ENCODE data around the gene HMHB1.
A peak's percentile ranks its signal among the peaks of the same experiment; 100 is the strongest.
"Not testable (repeated sequence)": the region's sequence is repeated elsewhere in the genome, so short reads cannot be mapped to it uniquely, and the experiment has no call there.

HMHB1 gene

GRCh38 chr5:143805861-143806260 lies 6.1 kb upstream of the HMHB1 start:
- no peak for DNase-seq

- DNase-seq = no peak
Measured at GRCh38 chr5:143806579-143806978, 5.4 kb upstream of the HMHB1 start.

GRCh38 chr5:143807401-143807800 lies 4.6 kb upstream of the HMHB1 start:
- DNase-seq = no peak

GRCh38 chr5:143816370-143816769 lies 4.4 kb downstream of the HMHB1 start:
- DNase-seq = not testable (repeated sequence)

GRCh38 chr5:143819716-143820115 lies 7.8 kb downstream of the HMHB1 start:
- DNase-seq = no peak

GRCh38 chr5:143820451-143820850 lies 8.5 kb downstream of the HMHB1 start:
- DNase-seq = no peak

GRCh38 chr5:143824851-143825720 lies 13.1 kb downstream of the HMHB1 start:
- peak; percentile 49 for DNase-seq

GRCh38 chr5:143826951-143827444 lies 15.0 kb downstream of the HMHB1 start:
- DNase-seq = no peak

- DNase-seq = no peak
Measured at GRCh38 chr5:143828710-143829109, 16.7 kb downstream of the HMHB1 start.

GRCh38 chr5:143833177-143833576 lies 21.2 kb downstream of the HMHB1 start:
- DNase-seq = no peak

GRCh38 chr5:143835251-143835650 lies 23.3 kb downstream of the HMHB1 start:
- no peak for DNase-seq

- no peak for DNase-seq
Measured at GRCh38 chr5:143836161-143836725, 24.3 kb downstream of the HMHB1 start.

GRCh38 chr5:143837306-143837848 lies 25.4 kb downstream of the HMHB1 start:
- DNase-seq = no peak

- DNase-seq = no peak
Measured at GRCh38 chr5:143841446-143841845, 29.5 kb downstream of the HMHB1 start.

GRCh38 chr5:143842920-143843319 lies 31.0 kb downstream of the HMHB1 start:
- no peak for DNase-seq

- DNase-seq = no peak
Measured at GRCh38 chr5:143843461-143843860, 31.5 kb downstream of the HMHB1 start.

GRCh38 chr5:143850050-143850683 lies 38.2 kb downstream of the HMHB1 start:
- DNase-seq = no peak

- no peak for DNase-seq
Measured at GRCh38 chr5:143851383-143851782, 39.4 kb downstream of the HMHB1 start.

GRCh38 chr5:143860211-143860610 lies 48.2 kb downstream of the HMHB1 start:
- DNase-seq = no peak

- DNase-seq = no peak
Measured at GRCh38 chr5:143862271-143862670, 50.3 kb downstream of the HMHB1 start.

GRCh38 chr5:143865426-143866025 lies 53.6 kb downstream of the HMHB1 start:
- DNase-seq = no peak
